Skeletal muscle satellite cell (primary cell): Measurements from ENCODE around the gene TBL1XR1.
A peak's percentile ranks its signal among the peaks of the same experiment; 100 is the strongest.
"Not testable (repeated sequence)": the region's sequence is repeated elsewhere in the genome, so short reads cannot be mapped to it uniquely, and the experiment has no call there.

Experiments used
- H3K27me3 ChIP-seq: 2 replicates; pipeline ENCODE4 v1.7.0; 2013; ENCODE audit warnings: low read length; ENCODE audit not compliant: control insufficient read depth, insufficient read depth
- H3K36me3 ChIP-seq: 2 replicates; pipeline ENCODE4 v1.7.0; 2013; ENCODE audit warnings: mild to moderate bottlenecking, control low read depth, low read length; ENCODE audit not compliant: insufficient read depth
- H3K4me1 ChIP-seq: 2 replicates; pipeline ENCODE4 v1.7.0; 2013; ENCODE audit warnings: low read length; ENCODE audit not compliant: control insufficient read depth, insufficient read depth
- H3K4me2 ChIP-seq: 2 replicates; pipeline ENCODE4 v1.7.0; 2013; ENCODE audit warnings: mild to moderate bottlenecking, low read length
- H3K4me3 ChIP-seq: 2 replicates; pipeline ENCODE4 v1.7.0; 2013; ENCODE audit warnings: low read length
- H3K9ac ChIP-seq: 2 replicates; pipeline ENCODE4 v1.7.0; 2013; ENCODE audit warnings: mild to moderate bottlenecking, low read depth, low read length, moderate library complexity
- H3K9me3 ChIP-seq: replicated peaks from 2 replicates; pipeline ENCODE4 v1.7.0; 2013; ENCODE audit warnings: mild to moderate bottlenecking, control low read depth, low read length

Gene TBL1XR1

GRCh38 chr3:177149106-177149505, 48.2 kb downstream of the TBL1XR1 start:
- Histone ChIP-seq H3K9ac (no peak overlapping the region), H3K4me1 (peaks cover 34% of the 10 kb centered on the region), H3K27me3 (no peaks in the 10 kb centered on the region), H3K4me2 (peak overlapping the region; percentile 68), H3K36me3 (no peaks in the 10 kb centered on the region), H3K9me3 (no peaks in the 10 kb centered on the region), H3K4me3 (no peak overlapping the region)

- Histone ChIP-seq H3K4me3 (no peak overlapping the region), H3K9ac (no peak overlapping the region), H3K27me3 (no peaks in the 10 kb centered on the region), H3K4me2 (no peak overlapping the region), H3K36me3 (no peaks in the 10 kb centered on the region), H3K4me1 (peaks cover 34% of the 10 kb centered on the region), H3K9me3 (no peaks in the 10 kb centered on the region)
Measured at GRCh38 chr3:177147790-177148189, 49.5 kb downstream of the TBL1XR1 start.

- Histone ChIP-seq H3K9ac (no peak overlapping the region), H3K4me2 (peak overlapping the region; percentile 33), H3K9me3 (no peaks in the 10 kb centered on the region), H3K4me1 (peaks cover 34% of the 10 kb centered on the region), H3K27me3 (no peaks in the 10 kb centered on the region), H3K36me3 (no peaks in the 10 kb centered on the region), H3K4me3 (no peak overlapping the region)
Measured at GRCh38 chr3:177146646-177147045, 50.6 kb downstream of the TBL1XR1 start.

- Histone ChIP-seq H3K4me3 (no peak overlapping the region), H3K4me2 (no peak overlapping the region), H3K4me1 (peaks cover 27% of the 10 kb centered on the region), H3K9me3 (no peaks in the 10 kb centered on the region), H3K36me3 (no peaks in the 10 kb centered on the region), H3K9ac (no peak overlapping the region), H3K27me3 (no peaks in the 10 kb centered on the region)
Measured at GRCh38 chr3:177145954-177146353, 51.3 kb downstream of the TBL1XR1 start.

- H3K9ac ChIP-seq = no peak overlapping the region
- peaks cover 22% of the 10 kb centered on the region for H3K4me1 ChIP-seq
- no peaks in the 10 kb centered on the region for H3K9me3 ChIP-seq
- no peaks in the 10 kb centered on the region for H3K27me3 ChIP-seq
- no peak overlapping the region for H3K4me2 ChIP-seq
- H3K36me3 ChIP-seq = no peaks in the 10 kb centered on the region
- H3K4me3 ChIP-seq = no peak overlapping the region
Measured at GRCh38 chr3:177145381-177145780, 51.9 kb downstream of the TBL1XR1 start.

- H3K9me3 ChIP-seq = no peaks in the 10 kb centered on the region
- H3K4me3 ChIP-seq = no peak overlapping the region
- H3K36me3 ChIP-seq = no peaks in the 10 kb centered on the region
- no peak overlapping the region for H3K9ac ChIP-seq
- no peaks in the 10 kb centered on the region for H3K27me3 ChIP-seq
- H3K4me1 ChIP-seq = peaks cover 18% of the 10 kb centered on the region
- no peak overlapping the region for H3K4me2 ChIP-seq
Measured at GRCh38 chr3:177144922-177145321, 52.4 kb downstream of the TBL1XR1 start.

- Histone ChIP-seq H3K4me1 (peaks cover 6% of the 10 kb centered on the region), H3K4me3 (no peak overlapping the region)
Measured at GRCh38 chr3:177141899-177142646, 55.2 kb downstream of the TBL1XR1 start.

GRCh38 chr3:177141471-177141870, 55.8 kb downstream of the TBL1XR1 start:
- no peaks in the 10 kb centered on the region for H3K9me3 ChIP-seq
- peaks cover 3% of the 10 kb centered on the region for H3K4me1 ChIP-seq
- no peak overlapping the region for H3K4me3 ChIP-seq
- H3K4me2 ChIP-seq = no peak overlapping the region
- no peaks in the 10 kb centered on the region for H3K27me3 ChIP-seq
- no peaks in the 10 kb centered on the region for H3K36me3 ChIP-seq
- no peak overlapping the region for H3K9ac ChIP-seq

More at GRCh38 chr3:177141899-177142646, 55.2 kb downstream of the TBL1XR1 start:
- H3K36me3 ChIP-seq = no peaks in the 10 kb centered on the region
- H3K9me3 ChIP-seq = no peaks in the 10 kb centered on the region
- no peaks in the 10 kb centered on the region for H3K27me3 ChIP-seq
- no peak overlapping the region for H3K4me2 ChIP-seq
- no peak overlapping the region for H3K9ac ChIP-seq

- not testable (repeated sequence) for H3K9me3 ChIP-seq, H3K4me3 ChIP-seq, H3K4me1 ChIP-seq, H3K36me3 ChIP-seq, H3K9ac ChIP-seq, H3K27me3 ChIP-seq, H3K4me2 ChIP-seq
Measured at GRCh38 chr3:177139220-177139619, 58.1 kb downstream of the TBL1XR1 start.

- no peaks in the 10 kb centered on the region for H3K27me3 ChIP-seq
- peaks cover 3% of the 10 kb centered on the region for H3K36me3 ChIP-seq
- no peak overlapping the region for H3K4me3 ChIP-seq
- H3K9me3 ChIP-seq = no peaks in the 10 kb centered on the region
- H3K4me2 ChIP-seq = no peak overlapping the region
- no peak overlapping the region for H3K9ac ChIP-seq
- no peaks in the 10 kb centered on the region for H3K4me1 ChIP-seq
Measured at GRCh38 chr3:177137774-177138705, 59.2 kb downstream of the TBL1XR1 start.

- Histone ChIP-seq H3K9ac (no peak overlapping the region), H3K9me3 (no peaks in the 10 kb centered on the region), H3K4me2 (no peak overlapping the region), H3K36me3 (peaks cover 7% of the 10 kb centered on the region), H3K4me1 (no peaks in the 10 kb centered on the region), H3K4me3 (no peak overlapping the region), H3K27me3 (no peaks in the 10 kb centered on the region)
Measured at GRCh38 chr3:177136741-177137140, 60.5 kb downstream of the TBL1XR1 start.
